HuH-7 (cell line): ENCODE data around the gene SPTBN1.
A peak's percentile ranks its signal among the peaks of the same experiment; 100 is the strongest.

Experiments used
- DNase-seq: peaks from one replicate; pipeline ENCODE4 v3.0.0; 2011; ENCODE audit warnings: low spot score

Gene SPTBN1

DNA sequence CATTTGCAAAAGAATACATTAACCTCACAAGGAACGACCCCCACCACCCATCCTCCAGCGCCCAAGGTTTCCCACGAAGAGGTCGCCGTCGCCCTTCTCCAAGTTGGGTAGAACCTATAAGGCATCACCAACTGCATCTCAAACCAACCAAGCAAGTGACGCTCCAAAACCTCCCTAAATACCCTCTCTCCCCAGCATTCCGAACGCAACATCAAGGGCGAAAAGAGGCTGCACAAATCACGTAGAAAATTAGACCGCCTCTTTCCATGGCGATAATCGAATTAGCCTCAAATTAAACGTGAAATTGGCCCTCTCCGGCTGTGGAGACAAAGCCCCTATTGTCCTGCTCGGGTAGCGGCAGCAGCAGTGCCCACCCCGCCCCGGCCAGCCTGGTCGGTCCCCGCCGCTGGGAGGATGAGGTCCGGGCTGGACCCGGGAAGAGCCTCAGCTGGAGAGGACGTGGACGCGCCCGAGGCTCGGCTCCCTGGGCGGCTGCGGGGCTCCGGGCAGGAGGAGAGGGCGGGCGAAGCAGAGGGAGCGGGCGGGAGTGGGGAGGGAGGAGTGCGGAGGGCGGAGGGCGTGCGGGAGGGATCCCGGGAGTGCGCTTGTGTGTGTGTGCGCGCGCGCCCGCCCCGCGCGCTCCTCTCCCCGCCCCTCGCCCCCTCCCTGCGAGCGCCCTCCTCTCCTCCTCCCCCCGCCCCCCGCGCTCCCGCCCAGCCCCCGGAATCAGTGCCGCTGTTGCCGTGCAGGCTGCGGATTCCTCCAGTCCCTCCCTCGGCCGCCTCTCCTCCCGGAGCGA, at the start of gene SPTBN1:
Gene SPTBN1, plus strand, starts transcription at position 765 of the 799 bp plus-strand sequence. CDS start 70,092 bp downstream, outside the sequence.
- DNase-seq: peak; percentile 88

DNA sequence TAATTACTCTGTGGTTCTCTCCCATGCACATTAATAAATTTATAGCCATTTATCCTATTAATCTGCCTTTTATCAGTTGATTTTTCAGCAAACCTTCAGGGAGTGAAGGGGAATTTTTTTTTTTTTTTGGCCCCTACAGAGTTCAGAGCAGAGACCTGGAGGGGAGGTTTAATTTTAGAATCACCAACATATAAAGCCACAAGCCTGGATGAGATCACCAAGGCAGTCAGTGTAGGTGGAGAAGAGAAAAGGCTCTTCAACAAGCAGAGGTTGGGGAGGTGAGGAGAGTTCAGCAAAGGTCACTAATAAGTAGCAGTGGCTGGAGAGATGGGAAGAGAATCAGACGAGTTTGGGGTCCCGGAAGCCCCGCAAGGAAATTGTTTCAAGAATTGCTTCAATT, 48.4 kb upstream of the SPTBN1 start:
- no peak for DNase-seq

DNA sequence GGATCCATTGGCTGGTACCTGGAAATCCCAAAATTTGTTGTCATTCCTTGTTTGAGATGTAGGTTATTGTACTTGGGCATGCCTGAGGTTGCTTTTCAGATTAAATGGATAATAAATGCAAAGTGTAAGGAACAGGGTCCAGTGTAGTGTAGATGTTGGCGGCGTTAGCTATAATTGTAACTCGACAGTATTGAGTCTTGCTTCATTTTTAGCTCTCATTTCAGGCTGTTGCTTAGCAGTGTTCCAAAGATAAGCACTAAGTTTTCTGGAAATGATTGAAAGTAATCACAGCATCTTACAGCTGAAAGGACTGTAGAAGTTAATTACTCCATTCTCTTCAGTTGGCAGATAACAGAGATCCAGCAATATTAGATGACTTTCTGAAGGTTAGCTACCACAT, 47.8 kb upstream of the SPTBN1 start:
- no peak for DNase-seq

DNA sequence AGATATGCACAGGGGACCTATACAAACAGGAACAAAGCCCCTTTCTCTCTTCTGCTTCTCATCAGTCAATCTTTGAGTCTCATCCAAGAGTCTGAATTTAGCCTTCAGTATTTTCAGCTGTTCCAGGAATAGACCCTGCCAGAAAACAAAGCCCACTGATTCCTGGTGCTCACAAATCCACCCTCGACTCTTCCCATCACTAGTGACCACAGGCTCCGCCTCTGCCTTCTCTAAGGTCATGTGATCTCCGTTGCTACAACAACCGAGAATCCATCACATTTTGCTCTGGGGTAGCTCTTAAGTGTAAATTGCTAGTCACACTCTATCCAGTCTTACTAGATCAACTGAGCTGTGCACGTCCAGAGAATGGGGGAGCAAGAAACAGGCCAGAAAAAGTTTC, 46.4 kb upstream of the SPTBN1 start:
- DNase-seq: no peak

DNA sequence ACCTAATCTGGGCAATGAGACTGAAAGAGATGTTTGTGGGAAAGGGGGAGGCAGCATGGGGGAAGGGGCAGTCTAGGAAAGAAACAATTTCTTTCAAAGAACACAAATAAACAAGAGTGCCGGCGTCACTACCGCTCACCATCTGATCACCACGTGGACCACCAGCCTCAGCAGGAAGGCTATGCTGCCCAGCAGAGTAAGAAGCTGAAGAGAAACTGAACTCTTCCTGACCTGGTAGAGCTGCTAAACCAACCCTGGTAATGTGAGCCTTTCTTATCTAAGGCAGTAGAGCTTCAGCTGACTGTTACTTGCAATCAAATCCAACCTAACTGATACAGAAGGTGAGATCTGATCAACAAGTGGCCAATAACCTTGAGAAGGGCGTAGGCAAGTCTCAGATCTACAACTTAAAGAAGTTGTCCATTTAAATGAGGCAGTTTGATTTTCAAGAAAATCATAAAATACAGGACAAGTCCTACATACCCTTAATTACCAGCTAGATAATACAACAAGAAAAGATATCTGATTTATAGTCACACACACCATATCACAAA, 44.2 kb upstream of the SPTBN1 start:
- DNase-seq: peak; percentile 21

DNA sequence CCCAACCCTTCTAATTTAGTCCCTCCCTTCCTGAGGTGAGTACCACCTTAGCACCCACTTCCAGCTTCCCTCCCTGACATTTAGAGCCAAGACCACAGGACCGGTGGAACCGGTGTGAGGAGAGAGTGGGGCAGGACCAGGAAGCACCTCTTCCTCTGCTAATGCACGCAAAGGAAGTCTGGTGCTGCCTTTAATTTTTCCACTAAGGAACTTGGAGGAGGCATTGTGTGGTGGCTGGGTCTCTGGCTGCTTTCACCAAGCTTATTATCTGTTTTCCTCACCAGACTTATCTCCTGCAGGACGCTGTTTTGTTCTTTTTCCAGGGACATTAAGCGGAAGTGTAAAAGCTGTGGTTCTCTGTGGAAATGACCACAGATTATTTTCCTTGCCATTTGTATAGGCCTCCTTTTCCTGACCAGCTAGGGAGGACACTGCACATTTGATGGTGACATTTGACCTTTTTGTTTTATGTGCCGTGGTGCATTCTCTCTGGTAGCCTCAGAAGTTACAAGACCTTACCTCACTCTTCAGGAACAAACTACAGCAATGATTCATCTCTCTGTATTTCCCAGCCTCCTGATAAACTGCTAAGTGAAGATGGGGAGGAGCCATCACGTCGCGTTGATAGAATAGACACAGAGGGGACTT, 39.8 kb upstream of the SPTBN1 start:
- DNase-seq: no peak

DNA sequence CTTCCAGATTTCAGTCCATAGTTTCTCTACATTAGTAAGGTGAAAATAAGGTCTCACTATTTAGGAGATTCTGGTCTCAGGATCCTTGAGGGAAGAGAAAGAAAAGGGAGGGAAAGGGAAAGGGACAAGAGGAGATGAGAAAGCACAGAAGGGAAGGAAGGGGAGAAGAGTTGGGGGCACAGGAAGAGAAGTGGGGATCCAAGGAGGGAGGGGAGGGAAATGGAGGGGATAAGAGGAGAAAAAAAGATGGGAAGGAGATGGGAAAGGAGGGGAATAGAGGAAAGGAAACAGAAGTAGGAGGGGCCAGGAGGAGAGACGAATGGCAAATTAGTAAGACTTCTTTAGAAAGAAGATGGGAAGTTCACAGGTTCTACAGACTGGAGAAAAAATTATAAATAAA, 39.2 kb upstream of the SPTBN1 start:
- DNase-seq: no peak

DNA sequence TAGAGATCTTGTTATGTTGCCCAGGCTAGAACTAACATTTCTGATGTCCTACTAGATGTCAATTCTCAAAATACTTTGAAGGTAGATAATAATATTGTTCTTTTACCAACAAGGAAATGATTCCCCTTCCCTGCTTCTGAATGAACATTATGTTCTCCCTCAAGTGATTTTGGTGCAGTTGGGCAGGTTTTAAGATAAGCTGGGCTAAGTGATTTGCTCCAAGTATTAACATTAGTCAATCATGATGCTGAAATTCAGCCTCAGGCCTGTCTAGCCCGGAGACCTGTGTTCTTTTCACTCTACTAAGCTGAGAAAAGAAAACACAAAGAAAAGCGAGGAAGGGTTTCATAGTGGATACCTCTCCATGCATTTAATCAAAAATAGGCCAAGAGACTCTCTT, 38.5 kb upstream of the SPTBN1 start:
- no peak for DNase-seq

DNA sequence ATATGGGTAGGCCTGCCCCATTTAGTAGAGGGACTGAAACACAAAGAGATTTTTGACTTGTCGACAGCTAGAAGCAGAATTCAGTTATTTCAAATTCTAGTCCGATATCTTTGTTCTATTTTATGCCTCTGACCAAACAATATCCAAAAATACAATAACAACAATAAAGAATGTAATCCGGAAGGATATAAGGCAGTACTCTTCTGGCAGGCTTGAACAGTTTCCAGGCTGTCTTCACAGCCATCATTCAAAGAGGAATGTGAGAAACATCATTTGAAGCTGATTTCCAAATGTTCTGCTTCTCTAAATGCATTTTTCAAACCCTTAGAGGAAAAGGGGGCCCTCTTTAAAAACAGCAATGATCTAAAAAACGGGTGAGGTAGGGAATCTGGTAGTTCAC, 36.7 kb upstream of the SPTBN1 start:
- DNase-seq: no peak

DNA sequence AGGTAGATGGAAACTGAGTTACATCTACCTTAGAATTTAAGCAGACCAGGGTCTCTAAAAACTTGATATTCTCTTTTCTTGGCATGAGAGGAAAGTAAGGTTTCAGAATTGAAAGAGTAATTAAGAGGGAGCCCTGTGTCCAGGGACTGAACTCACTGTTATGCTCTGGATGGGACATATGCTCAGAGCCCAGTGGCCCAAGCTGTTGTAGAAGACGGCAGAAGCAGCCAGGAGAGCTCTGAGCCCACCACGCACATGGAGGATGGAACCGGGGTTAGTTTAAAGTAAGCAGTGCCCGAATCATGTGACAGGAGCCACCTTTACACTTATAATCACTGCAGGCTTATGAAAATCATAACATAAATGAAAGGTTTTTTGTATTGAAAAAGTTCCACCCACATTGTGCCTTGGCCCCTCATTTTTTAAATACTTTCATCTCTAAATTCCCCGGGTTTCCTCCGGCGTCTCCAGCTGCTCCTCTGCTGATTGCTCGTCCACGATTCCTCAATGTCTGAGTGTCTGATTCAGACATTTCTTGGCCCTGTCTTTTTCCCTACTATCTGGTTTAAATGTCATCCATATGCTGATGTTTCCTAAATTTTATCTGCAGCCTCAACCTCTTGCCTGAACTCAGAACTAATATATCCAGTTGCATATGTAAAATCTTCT, 36.1 kb upstream of the SPTBN1 start:
- no peak for DNase-seq

DNA sequence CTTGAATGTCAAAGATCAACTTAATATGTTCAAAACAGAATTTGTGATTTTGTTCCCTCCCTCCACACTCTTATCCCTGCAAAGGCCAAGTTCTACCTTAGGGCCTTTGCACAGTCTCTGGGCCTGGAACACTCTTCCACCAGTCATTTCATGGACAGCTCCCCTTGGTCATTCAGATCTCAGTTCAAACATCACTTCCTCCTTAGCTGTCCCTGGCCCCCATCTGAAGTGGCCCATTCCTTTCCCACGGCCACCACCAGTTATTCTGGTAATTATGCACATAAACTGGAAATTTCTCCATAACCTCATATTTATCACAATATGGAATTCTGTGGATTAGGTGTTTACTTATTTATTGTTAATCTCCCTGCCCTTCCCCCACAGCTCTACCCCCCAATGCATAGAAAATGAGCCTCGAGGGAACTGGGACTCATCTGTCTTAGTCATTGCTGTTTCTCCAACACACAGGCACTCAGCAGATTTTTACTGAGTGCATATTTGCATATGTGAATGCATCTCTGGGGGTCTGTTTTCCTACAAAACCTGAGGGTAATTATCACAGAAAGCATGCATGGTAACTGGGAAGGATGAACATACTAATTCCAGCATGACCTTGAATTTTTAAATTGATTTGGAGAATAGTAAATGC, 35.5 kb upstream of the SPTBN1 start:
- DNase-seq: no peak

DNA sequence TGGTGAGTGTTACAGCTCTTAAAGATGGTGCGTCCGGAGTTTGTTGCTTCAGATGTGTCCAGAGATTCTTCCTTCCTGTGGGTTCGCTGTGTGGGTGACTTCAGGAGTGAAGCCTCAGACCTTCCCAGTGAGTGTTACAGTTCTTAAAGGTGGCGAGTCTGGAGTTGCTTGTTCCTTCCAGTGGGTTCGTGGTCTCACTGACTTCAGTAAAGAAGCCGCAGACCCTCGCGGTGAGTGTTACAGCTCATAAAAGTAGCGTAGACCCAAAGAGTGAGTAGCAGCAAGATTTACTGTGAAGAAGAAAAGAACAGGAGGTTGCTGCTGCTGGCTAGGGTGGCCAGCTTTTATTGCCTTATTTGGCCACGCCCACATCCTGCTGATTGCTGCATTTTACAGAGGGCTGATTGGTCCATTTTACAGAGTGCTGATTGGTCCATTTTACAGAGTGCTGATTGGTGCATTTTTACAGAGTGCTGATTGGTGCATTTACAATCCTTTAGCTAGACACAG, 34.0 kb upstream of the SPTBN1 start:
- no peak for DNase-seq

DNA sequence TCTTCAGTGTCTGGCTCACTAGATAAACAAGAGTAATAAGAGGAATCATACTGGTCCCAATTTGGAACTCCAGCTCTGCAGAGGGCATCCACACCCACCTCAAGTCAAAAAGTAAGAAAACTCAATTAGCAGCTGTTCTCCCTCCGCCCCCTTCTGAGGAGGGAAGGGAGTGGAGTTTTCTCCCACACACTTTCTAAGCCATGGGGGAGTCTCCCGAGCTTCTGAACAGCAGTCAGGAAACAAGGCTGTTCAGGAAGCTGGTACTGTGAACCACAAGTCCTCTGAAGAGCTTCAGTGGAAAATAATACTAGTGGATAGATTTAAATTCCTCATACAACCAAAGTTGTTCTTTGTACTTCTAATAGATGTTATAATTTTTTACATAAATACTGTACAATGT, 32.9 kb upstream of the SPTBN1 start:
- no peak for DNase-seq

DNA sequence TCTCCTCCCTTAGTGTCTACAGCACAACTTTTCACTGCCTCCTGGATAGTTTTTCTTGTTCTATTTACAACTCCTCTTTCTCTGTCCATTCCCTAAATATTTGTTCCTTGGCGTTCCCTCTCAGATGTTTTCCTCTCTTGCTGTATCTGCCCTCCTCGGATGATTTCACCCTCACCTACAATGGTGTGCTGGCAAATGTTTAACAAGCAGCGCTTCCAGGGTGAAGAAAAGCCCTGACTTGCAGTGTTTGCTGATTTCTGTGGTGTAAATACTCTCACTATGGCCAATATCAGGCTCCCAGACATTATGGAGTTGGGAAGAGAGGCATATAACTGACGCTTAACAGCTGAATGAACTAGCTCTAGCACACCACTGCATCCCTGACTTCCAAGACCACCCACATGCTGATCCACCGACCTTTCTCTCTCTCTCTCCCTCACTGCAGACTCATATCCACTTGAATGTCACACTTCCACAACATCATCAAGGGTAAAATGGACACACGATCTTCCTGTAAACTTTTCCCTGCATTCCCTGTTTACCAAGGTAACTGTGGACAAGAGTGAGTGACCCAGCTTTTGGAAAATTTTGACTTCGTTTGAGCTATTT, 31.5 kb upstream of the SPTBN1 start:
- peak; percentile 20 for DNase-seq

DNA sequence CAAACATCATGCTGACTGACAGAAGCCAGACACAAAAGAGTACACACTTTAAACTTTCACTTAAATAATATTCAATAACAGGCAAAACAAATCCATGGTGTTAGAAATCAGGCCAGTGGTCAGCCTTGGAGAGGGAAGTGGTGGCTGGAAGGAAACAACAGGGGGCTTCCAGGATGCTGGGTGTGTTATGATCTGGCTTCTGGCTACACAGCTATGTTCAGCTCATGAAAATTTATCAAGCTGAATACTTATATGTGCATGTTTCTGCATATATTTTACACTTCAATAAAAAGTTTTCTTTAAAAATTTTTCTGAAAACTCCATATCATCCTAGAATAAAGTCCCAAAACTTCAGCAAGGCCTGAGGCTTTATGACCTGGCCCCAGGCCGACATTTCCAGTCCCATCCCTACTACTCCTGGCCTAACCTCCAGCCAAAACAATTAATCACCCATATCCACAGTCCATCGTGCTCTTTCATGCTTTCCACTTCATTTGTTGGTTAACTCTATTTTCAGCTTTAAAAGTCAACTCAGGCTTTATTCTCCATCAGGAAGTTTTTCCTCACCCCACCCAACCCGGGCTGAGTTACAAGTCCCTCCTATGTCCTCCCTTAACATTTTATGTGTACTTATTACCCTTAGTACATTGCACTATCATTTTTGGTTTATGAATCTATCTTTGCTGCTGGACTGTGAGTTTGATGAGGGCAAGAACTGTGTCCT, 27.9 kb upstream of the SPTBN1 start:
- no peak for DNase-seq

DNA sequence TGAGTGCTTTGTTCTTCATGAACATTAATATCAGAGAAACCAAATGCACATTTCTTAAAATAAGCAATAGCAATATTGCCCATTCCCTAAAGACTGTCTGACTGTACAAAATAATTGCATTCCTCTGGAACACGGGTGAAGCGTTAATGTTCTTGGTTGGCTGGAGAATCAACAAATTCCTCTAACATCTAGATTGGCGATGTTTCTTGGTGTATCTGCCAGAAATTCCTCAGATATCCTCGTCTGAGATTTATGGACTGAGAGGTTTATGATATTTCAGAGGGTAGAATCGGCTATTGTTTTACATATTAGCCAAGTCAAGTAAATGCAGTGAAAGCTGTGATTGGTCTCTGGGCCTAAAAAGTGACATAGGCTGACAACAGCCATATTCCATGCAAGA, 27.1 kb upstream of the SPTBN1 start:
- no peak for DNase-seq

DNA sequence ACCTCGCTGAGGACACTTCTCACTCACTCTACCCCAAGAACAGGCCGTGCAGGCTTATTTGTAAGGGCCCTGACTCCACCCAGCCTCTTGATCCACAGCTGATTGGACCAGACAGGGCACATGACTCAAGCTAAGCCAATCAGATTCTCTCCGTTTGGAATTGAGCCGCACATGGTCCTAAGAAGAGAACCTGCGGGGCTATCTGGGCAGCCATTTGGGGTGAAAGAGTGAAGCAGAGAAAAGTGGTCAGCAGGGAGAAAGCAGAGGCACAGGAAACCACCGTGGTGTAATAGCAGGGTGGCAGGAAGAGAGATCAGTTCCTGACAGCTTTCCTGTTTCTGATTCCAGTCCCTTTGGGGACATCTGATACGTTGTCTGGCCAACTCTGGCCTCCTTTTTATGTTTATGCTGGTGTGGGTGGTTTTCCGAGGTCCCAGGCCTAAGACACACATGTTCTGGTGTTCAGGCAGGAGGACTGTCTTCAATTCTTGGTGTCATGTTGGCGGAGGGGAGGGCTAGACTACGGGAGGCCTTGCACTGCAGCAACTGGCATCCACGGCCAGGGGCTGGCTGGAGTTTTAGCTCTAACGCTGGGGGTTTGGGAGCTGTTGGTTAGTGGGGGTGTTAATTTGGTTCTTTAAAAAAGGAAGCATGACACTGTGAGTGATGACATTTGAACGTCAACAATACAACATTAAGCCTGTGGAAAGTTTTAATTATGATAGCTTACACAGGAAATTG, 26.1 kb upstream of the SPTBN1 start:
- DNase-seq: no peak

DNA sequence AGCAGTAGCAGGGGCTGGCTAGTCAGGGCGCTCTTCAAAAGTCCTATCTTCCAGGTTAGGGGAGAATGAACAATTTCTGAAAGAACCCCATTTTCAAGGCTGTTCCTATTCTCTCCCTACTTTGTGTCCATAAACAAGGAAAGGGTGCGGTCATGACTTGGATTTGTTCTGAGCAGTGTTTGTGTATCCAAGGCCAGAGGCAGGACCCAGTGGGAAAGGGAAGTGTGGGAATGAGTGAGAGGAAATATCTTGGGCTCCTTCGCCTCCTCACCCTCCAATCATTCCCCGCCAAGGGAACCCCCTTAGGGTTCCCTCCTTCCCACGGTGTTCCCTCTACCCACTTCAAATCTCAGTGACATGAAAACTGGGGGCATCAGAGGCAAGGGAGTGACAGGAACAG, 25.5 kb upstream of the SPTBN1 start:
- no peak for DNase-seq

DNA sequence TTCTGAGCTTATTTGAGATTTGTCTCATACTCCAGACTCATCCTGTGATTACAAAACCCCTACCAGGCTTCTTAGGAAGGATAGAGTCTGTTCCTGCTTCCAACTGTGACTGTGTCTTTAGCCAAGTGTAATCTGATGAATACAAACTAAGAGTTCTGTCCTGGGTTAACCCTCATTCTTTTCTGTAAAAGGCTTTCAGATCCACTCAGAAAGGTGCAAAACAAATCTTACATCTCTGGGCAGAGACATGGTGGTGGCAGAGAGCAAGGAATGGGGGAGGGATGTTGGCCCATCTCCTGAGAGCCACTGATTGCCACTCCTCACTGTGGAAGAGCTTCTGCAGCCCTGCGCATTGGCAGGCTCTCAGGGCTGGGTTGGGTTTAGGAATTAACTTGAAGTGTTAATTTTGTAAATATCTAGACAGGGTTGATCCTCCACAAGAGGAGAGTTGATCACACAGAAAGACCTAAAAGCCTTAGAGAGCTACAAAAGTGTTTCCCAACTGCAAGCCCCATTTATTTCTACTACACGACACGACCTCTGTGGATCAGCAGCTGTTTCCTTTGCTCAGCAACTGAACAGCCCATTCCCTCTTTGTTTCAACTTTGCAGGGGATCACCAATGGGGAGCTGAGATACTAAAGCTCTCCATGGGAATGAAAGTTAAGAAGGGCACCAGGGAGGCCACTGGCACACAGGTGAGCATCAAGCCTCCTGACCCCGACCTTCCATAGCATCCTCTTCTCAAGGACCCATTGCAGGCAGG, 23.7 kb upstream of the SPTBN1 start:
- DNase-seq: no peak

DNA sequence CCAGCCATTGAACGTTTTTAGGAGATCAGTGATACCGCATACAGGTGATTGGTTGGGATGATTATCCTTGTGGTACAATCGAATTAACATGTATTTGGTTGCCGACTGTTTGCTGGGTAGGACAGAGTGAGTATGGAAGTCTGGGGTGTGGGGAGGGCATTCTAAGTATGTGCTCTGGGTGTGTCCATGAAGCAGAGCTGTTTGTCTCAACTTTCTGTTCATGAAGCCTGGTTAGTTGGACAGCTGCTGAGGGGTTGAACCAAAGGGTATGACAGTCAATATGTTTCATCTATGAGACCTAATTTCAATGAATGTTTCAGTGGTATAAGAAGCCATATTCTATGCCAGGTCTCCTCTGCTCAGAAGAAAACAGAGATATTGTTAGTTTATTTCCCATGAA, 21.9 kb upstream of the SPTBN1 start:
- DNase-seq: no peak
